DMS153 treated with DMSO at 0.1 percent for 48 hours (cell line): ENCODE data around the gene CERS3.

Source experiments
- DNase-seq: peaks from one replicate; lab custom pipeline; 2025; ENCODE audit not compliant: unreplicated experiment; lab: John Stamatoyannopoulos, UW

CERS3 gene

GRCh38 chr15:100531204-100531603, 2.5 kb upstream of the CERS3 start:
- DNase-seq: no peak

- DNase-seq: no peak
Measured at GRCh38 chr15:100529556-100529955, 806 bp upstream of the CERS3 start.

DNA sequence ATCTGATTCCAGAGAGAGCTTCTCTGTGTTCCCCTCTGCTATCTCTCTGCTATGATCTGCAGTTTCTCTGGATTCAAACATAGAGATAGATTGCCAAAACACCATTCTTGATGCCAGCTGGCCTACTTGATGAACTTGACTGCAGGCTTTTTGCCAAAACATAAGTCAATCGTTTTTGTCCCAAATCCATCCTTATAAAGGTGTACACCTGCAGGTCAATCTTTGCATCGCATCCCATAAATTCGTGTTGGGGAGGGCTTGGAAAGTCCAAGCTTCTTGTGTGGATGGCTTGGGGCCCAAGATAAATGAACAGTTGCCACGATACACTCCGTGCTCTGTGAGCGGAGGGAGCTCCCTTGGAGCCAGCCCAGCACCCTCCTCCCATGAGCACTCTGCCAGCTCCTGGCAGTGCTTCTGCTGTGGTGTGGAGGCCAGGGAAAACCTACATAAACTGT, 2.7 kb downstream of the CERS3 start:
- no peak for DNase-seq

- DNase-seq: no peak
Measured at GRCh38 chr15:100525436-100525835, 3.3 kb downstream of the CERS3 start.

DNA sequence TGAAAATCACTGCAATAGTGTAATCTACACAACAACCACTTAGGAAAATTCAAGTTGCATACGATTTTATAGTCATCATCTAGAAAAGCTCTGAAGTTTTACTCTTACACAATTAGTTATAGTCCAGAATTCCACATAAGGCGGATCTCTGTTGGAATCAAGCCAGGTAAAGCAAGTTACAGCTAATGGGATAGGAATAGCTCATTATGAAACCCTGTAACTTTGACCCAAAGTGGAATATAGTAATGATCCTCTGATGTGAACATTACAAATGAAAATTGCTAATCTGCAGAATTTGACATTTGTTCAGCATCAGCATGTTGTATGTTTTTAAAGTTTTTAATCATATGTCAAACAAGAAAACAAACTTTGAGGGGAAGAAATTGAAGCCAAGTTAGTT, 4.4 kb downstream of the CERS3 start:
- no peak for DNase-seq

GRCh38 chr15:100521907-100522306, 6.8 kb downstream of the CERS3 start:
- DNase-seq: no peak

DNA sequence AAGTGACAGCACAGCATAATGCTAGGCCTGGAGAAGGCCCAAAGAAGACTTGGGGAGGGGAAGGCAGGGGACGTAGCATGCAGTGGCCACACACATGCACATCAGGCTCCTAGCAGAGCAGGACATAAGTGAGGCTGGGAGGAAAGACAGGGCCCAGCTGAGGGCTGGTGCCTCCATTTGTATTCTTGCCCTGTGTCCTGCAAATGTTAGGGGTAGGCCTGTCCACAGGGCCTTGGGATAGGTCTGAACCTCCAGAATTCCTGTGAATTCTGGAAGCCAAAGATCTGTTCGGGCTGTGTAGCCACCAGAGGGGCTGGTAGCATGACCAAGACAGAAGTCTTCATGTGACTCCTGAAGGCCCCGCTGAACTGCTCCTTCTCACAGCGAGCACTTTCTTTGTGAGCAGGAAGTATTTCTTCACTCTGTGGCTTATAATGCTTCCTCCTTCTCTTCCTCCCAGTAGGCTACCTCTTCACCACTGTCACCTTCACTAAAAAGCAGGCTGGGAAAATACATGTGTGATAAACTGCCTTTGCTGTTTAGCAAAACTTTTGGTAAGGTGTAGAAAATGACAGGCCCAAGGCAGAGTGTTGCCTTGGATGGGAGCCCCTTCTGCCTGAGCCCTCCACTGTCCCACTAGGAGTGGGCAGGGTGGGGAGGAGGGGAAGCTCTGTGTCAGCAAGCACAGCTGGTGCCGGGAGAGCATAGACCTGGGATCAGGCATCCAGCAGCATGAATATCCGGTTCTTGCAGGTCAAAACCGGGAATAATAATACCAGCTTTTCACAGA, 8.4 kb downstream of the CERS3 start:
- DNase-seq: no peak

GRCh38 chr15:100517846-100518245, 10.9 kb downstream of the CERS3 start:
- no peak for DNase-seq

GRCh38 chr15:100516643-100517512, 11.9 kb downstream of the CERS3 start:
- DNase-seq: no peak

DNA sequence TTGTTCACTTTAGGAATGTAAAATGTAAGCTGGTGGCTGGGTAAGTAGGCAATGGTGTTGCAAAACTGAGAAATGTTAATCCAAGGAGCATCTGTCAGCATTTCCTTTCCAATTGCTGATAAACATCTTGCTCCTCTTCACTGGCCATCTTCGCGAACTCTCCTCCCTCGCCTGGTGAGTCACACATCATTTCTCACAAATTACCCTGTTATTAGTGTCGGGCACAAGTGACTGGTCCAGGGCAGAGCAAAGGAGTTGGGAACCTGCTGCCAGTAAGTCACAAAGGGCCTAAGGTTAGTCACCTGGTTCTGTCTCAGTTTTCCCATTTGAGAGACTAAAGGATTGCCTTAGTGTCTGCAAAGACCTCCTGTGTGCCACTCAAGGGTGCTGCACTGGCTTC, 13.0 kb downstream of the CERS3 start:
- DNase-seq: no peak

GRCh38 chr15:100508641-100509300, 20.0 kb downstream of the CERS3 start:
- no peak for DNase-seq

DNA sequence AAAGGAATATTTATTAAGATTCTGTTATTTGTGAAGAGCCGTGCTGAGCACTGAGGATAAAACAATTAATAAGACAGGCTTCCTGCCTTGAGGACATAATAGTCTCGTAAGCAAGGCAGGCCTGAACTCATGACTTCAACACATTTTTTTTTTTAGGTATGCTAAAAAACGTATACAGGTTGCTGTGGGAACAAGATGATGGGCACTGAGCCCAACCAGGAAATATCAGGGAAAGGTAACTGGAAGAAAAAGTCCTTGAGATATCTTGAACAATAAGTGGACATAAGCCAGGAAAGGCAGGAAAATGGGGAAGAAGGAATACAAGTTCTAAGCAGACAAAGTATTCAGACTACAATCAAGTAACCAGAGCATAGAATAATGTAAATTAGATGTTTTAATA, 26.1 kb downstream of the CERS3 start:
- DNase-seq: no peak

DNA sequence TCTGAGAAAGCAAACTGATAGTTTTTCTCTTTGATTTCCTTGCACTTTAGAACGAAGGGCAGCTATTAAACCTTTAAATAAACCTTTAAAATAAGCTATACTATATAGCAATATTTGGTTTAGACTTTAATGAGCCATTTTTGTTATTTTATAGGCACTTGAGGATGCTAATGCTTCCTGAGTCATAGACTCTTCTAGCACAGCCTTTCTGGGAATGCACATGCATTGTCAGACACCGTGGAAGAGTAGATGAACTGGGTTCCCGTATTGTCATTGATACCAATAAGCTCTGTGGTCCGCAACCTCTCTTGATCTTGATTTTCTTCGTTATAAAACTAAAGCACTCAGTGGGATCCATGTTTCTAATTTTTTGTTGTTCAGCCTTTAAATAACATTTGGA, 27.6 kb downstream of the CERS3 start:
- DNase-seq: no peak

GRCh38 chr15:100500226-100500990, 28.3 kb downstream of the CERS3 start:
- DNase-seq: no peak

DNA sequence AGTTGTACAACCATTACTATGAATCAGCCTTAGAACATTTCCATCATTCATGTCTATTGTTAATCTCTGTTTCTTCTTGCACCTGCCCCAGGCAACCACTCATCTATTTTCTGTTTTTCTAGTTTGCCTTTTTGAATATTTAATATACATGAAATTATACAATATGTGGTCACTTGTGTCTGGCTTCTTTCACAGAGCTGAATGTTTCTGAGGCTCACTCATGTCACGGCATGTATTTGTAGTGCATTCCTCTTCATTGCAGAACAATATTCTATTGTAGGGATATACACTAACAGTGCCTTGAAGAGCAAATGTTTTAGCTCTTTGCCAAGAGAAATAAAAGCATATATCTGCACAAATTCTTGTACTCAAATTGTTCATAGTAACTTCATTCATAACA, 32.9 kb downstream of the CERS3 start:
- DNase-seq: no peak

GRCh38 chr15:100493213-100493612, 35.5 kb downstream of the CERS3 start:
- no peak for DNase-seq

DNA sequence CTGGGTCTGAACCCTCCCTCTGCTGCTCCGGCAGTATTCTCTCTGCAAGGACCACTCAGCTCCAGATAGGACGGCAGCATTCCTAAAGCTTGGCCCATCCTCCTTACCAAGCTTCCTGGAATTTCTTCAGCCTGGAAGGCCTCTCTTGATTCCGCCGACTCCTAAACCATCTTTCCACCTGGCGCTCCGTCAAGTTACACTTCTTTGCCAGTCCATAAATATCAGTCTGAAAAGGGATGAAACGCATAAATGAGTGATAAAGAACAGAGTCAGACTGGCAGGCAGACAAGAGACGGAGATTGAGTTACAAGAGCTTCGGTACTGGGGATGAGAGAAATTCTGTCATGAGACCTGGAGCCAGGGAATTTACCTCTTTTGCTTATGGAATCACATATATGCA, 44.3 kb downstream of the CERS3 start:
- no peak for DNase-seq

DNA sequence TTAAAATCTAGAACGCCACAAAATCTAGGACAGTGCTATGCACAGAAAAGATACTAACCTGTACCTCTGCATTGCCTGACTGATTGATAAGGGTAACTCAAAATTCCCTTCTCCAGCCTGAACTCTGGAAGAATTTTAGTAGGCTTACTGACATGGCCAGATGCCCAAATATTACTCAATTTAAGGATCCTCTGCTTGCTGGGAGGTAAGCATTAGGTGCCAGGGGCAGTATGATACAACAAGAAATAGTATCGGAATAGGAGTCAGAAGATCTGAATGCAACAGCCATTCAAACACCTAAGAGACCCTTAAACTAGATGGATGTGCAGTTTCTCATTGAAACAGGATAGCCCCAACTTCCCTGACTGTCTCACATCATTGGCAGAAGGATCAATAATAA, 45.4 kb downstream of the CERS3 start:
- DNase-seq: no peak

DNA sequence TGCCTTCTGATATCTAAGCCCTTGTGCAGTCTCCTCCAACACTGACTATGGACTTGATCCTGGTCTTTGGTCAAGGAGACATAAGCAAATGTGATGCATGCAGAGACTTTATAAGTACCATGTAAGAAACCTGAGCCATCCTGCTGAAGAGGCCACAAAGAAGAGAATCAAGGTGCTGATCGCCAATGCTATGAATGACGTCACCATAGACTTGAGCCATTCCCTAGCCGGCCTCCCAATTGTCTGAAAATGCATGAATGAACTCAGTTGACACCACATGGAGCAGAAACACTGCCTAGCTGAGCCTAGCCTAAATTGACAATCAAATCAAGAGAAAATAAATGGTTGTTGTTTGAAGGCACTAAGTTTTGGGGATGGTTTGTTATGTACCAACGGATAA, 51.9 kb downstream of the CERS3 start:
- no peak for DNase-seq

GRCh38 chr15:100472736-100473135, 56.0 kb downstream of the CERS3 start:
- no peak for DNase-seq

- no peak for DNase-seq
Measured at GRCh38 chr15:100471933-100472332, 56.8 kb downstream of the CERS3 start.
